HL-60/S4 treated with phorbol 12-myristate 13-acetate at 8.2 ng/mL for 4 days and 3 days (cell line): Measurements from ENCODE around the gene PPP1R12C.

Experiments used
- in situ Hi-C: fragments of 300-500 bp; cut with MboI; formaldehyde crosslinking; loops from 2 replicates; pipeline ENCODE4 v1.15.0; 2022; ENCODE audit warnings: low sequenced_read_pairs

Gene PPP1R12C

GRCh38 chr19:55091126-55091910 lies 26.1 kb downstream of the PPP1R12C start:
- in situ Hi-C loops, result no loop called here

DNA sequence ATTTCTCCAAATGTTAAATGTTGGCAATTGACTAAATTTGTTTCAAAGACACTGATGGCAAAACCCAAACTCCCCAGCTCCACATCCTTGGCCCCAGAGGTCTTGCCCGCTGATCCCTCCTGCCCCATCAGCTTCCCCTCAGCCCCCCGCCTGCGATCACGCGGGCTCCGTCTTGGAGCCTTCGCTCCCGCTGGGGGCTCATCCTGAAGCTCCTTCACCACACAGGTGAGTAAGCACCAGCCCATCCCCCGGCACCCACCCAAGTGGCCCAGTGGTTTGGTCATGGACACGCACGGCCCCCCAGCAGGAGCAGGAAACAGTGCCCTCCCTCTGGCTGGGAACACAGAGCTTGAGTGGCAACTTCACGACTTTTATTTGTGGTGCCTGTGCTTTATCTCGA lies 26.9 kb downstream of the PPP1R12C start:
- in situ Hi-C loops, result no loop called here

DNA sequence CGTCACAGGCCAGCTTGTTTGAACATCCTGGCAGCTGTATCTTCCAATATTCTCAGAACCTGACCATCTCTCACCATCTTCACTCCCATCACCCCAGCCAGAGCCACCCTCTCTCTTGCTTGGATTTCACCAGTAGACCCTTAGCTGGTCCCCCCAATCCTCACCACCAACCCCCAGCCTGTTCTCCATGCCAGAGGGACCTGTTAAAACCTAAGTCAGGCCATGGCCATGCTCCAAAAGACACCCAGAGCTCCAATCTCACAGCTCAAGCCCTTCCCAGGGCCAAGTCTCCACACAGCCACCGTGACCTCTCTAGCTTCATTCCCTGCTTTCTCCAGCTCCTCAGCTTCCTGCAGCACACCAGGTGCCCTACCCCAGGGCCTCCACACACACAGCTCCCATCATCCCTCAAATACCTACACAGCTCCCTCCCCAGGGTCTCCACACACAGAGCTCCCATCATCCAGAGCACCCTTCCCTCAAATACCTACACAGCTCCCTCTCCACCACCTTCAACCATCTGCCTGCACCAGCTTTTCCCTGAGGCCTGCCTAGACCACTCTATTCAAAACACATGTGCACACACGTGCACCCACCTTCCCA lies 28.0 kb downstream of the PPP1R12C start:
- in situ Hi-C loops, result no loop called here

- in situ Hi-C loops, result no loop called here
Observed at GRCh38 chr19:55088543-55089341, 28.7 kb downstream of the PPP1R12C start.

- in situ Hi-C loops, result no loop called here
Observed at GRCh38 chr19:55088021-55088451, 29.4 kb downstream of the PPP1R12C start.

DNA sequence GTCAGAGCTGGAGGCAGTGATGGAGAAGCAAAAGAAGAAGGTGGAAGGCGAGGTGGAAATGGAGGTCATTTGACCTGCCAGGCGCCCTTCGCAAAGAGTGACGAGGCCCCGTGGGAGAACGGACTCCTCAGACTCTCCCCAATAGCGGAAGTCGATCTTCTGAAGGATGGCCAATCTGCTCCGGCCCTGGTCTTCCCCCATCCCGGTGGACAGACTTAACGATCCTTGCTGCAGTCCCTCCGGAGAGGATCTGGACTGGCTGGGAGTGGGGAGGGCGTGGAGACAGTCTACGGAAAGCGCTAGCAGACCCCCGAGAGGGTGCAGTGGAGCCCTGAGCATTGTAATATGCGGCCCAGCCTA lies 29.9 kb downstream of the PPP1R12C start:
- in situ Hi-C loops, result no loop called here

DNA sequence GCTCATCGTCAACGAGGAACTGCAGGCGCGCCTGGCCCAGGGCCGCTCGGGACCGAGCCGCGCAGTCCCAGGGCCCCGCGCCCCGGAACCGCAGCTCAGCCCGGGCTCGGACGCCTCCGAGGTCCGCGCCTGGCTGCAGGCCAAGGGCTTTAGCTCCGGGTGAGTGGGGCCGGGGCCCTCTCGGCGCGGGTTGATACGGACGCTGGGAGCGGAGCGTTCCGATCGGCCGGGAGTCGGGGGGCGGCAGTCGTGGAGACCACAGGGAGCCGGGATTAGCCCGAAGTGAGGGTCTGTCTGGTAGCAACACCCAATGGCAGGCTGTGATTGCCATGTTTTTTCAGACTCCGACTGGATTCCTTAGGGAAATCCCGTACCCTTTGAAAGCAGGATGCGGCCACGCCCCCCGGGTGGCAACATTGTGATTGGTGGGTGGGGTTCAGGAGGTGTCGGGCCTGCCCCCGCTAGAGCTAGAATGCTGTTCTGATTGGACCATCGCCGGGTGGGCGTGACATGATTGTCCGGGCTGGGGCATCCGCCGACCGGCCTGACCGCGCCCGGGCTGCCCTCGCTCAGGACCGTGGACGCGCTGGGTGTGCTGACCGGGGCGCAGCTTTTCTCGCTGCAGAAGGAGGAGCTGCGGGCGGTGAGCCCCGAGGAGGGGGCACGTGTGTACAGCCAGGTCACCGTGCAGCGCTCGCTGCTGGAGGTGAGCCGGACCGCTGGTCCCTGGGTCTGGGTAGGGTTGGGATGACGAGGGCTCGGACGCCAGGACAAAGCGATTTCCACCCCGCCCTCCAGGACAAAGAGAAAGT lies 30.5 kb downstream of the PPP1R12C start:
- in situ Hi-C loops, result no loop called here

- in situ Hi-C loops, result no loop called here
Observed at GRCh38 chr19:55085923-55086715, 31.3 kb downstream of the PPP1R12C start.

DNA sequence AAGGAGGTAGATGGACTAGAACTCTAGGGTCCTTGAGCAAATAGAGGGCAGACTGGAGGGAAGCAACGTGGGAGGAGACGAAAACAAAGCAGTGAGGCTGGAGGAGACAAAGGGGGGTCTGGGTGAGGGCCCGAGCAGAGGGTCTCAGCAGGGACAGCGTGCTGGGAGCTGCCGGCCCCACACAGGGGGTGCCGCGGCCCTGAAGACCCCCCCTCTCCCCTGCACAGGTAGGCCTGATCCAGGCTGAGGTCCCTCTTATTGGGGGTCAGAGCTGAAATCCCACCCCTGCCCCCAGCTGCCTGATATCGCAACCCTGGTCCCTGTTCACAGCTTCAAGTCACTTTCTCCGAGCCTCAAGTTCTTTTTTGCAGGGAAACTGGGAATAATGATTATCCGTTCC lies 33.0 kb downstream of the PPP1R12C start:
- in situ Hi-C loops, result no loop called here

DNA sequence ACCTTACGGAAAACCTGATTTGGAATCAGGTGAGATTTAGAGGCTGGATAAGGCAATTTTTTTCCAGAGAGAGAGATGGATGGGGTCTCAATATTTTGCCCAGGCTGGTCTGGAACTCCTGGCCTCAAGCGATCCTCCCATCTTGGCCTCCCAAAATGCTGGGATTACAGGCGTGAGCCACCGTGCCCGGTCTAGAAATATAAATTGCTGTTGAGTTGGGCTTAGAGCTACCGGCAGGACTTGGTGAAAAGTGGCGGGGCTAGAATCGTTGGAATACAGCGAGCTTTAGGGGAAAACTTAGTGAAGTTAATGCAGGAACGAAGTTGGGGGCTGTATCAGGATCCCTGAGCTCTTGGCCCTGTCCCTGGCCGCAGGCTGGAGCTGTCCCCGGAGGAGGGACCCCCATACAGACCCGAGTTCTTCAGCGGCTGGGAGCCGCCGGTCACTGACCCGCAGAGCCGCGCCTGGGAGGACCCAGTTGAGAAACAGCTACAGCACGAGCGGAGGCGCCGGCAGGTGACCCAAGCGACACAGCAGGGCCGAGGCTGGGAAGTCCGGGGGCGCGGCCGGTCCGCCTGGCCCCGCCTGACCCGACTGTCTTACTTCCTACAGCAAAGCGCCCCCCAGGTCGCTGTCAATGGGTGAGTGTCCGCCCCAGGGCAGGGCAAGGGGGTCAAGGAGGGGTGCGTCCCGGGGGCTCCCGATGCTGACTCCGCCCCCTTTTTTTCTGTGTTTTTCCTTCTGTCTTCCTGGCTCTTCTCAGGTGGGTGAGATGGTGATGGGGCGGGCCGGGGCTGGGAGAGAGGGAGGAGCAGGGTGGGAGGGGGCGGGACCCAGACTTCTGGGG lies 34.2 kb downstream of the PPP1R12C start:
- in situ Hi-C loops, result no loop called here

DNA sequence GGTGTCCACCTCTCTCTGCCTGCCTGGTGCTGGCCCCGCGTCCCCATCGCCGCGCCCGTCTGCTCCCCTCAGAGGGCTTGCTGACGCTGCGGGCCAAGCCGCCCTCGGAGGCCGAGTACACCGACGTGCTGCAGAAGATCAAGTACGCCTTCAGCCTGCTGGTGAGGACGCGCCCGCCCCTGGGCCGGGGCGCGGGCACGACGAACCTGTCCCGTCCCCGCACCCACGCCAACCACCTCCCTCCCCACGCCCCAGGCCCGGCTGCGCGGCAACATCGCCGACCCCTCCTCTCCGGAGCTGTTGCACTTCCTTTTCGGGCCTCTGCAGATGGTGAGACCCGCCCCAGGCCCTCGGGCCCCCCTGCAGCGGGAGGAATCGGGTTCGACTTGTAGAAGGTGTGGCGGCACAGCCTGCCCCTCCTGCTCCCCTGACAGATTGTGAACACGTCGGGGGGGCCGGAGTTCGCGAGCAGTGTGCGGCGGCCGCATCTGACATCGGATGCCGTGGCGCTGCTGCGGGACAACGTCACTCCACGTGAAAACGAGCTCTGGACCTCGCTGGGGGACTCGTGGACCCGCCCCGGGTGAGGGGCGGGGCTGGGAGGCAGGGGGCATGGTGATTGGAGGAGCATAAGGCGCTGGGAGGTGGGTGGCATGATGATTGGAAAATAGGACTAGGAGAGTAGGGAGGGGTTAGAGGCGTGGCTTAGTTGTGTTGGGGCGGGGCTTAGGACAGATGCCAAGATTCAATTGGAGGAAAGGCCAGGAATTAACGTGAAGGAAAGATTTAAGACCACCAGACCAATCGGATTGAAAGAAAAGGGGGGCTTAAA lies 35.2 kb downstream of the PPP1R12C start:
- in situ Hi-C loops, result no loop called here

DNA sequence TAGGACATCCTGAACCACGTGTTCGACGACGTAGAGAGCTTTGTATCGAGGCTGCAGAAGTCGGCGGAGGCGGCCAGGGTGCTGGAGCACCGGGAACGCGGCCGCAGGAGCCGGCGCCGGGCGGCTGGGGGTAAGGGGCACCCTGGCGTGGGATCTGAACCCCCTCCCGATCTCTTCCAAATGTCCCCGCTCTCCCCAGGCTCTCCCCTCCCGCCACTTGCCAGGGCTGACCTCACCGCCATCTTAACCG lies 35.7 kb downstream of the PPP1R12C start:
- in situ Hi-C loops, result no loop called here

DNA sequence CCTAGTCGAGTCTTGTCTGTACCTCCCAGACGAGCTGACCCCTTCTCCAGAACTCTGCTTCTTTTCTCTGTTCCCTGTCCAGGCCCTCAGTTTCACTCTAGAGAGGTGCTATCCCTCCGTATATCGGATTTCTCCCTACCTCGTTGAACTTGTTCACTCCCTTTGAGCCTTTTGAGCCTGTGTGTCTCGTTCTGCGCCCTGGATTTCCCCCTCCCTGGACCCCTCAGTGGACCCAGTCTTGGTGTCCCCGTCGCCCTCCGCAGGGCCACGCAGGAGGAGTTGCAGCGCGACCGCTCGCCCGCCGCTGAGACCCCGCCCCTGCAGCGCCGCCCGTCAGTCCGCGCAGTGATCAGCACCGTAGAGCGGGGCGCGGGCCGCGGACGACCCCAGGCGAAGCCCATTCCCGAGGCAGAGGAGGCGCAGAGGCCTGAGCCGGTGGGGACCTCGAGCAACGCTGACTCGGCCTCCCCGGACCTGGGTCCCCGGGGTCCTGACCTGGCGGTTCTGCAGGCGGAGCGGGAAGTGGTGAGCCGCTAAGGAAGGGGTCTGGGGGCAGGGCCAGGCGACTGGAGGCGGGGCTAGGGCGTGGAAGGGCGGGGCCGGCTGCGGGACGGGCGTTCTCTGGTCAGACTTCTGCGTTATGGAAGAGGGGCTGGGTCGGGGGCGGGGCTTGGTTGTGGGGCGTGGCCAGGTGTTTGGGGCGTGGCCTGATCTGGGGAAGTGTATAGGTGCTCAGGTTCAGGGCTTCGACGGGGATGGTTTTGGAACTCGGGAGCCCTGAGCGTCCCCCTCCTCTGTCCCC lies 36.3 kb downstream of the PPP1R12C start:
- in situ Hi-C loops, result no loop called here

DNA sequence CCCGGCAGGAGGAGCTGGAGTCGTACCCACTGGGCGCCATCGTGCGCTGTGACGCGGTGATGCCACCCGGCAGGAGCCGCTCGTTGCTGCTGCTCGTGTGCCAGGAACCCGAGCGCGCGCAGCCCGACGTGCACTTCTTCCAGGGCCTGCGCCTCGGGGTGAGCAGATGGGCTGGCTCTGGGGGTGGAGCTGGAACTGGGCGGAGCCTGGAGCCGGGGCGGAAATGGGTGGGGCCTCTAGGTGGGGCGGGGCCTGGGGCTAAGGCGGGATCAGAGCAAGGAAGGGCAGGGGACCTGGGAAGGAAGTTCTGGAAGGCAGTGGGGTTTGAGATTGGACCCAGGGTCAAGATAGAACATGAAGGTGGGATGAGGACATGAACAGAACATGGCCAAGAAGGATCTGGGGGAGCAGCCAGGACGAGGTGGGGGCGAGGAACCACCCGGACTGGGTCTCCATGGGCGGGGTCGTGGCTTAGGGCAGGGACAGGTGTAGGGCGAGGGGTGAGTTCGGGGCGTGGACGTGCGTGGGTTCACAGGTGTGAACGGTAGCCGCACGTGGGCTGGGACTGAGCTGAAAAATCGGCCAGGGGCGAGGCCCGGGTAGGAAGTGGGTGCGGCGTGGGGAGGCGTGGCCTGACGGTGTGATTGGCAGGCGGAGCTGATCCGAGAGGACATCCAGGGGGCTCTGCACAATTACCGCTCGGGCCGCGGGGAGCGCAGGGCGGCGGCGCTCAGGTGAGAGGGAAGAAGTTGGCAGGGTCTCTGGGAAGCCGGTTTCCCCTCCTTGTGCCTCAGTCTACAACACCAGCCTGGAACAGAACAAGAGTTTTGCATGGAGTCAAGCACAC lies 37.1 kb downstream of the PPP1R12C start:
- in situ Hi-C loops, result no loop called here

DNA sequence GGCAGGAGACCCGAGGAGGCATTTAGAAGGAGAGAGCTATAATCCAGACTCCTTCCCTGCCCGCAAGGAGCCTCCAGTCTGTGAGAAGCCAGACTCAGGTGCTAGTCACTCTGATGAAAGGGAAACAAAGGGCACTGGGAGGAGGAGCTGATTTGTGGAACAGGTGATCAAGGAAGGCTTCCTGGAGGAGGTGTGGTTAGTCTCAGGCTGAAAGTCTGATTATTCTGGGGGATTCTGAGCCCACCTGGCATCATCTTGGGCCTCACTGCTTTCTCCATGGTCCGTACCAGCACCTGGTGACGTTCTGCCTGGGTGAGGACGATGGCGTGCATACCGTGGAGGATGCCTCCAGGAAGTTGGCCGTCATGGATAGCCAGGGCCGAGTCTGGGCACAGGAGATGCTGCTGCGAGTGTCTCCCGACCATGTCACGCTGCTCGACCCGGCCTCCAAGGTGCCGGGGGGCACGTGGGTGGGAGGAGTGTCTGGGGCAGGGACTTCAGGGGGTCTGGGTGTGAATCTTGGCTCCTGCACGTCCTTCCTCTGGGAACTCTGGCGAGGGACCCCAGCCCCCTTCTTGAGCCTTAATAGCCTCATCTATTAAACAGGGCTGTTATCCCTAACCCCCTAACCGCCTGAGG lies 37.9 kb downstream of the PPP1R12C start:
- in situ Hi-C loops, result no loop called here

- in situ Hi-C loops, result no loop called here
Observed at GRCh38 chr19:55078996-55079395, 38.4 kb downstream of the PPP1R12C start.

DNA sequence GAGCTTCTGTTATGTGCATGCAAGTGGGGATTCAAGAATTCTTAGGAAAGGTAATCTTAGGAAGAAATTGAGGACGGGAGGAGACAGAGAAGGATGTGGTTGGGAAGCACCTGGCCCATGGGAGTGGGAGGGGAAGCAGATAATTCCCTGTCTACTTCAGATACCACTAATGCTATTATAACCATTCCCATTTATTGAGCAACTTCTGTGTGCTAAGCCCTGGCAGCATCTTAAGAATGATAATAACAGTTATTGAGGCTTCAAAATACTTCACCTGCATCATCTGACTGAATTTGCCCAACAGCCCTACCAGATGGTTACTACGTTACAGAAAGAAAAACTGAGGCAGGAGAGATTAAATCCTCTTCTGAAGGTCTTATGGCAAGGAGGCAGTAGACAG lies 40.3 kb downstream of the PPP1R12C start:
- in situ Hi-C loops, result no loop called here
